Stimulated activated CD4-positive, alpha-beta T cell treated with anti-CD3 and anti-CD28 coated beads, Interleukin-12 subunit alpha, Interleukin-12 subunit beta, amount 100 ng/mL, for 48 hours (primary cell): ENCODE results near the gene GABRB3.

ENCODE experiments used
- DNase-seq, 3 donors: peaks; one replicate each; pipeline ENCODE4 v3.0.0-alpha.2; 2020; ENCODE audit warnings: low read depth in 2 of 3, low spot score in 1 of 3

GABRB3 gene

DNA sequence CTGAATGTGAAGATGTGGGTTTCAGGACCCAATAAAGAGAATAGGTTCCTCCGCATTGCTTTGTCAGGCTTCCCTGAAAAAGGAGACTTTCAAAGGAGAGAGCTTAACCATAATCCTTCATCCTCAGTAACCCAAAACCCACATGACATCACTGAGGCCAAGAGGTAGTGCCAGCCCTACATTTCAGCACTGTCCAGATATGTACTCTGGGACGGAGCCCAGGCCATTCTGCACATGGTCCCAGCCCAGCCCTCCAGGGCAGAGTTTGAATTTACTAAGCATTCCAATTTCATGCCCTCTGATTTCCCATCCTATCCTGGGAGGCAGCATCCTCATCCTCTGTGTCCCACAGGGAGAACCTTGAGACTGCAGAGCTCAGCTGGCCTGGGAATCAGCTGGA lies 210.5 kb downstream of the GABRB3 start:
- DNase-seq = no peak

DNA sequence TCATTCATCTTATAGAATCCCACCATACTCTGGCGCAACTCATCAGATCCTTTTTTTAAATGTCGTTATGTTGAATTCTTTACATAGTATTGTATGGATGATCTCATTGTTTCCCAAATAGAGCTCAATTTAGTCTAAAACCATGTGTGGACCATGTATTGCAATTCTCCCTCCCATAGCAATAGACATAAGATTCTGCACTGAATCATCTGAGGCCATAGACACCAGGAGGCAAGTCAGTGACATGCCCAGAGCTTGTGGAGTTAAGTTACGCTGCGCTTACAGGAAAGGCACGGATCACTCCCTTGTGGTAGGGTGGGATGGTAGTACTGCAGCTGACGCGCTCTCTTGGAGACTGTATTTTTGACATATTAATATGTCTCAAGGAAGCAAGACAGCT lies 211.0 kb downstream of the GABRB3 start:
- no peak for DNase-seq

DNA sequence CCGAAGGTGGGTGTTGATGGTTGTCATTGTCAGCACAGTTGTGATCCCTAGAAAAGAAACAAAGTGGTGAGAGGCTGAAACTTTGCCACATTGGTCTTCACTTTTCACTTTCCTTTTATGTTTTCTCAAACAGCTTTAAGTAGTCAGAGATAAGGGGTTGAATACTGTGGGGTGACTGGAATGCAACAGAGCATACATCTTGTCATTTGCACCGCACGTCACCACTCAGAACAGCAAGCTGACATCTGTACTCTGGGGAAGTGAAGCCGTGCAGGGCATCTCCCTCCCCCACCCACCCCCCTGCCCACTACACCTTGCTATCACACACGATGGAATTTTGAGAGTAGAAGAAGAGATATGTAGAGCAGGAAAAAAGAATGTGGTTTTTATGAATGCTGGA lies 211.7 kb downstream of the GABRB3 start:
- no peak for DNase-seq

DNA sequence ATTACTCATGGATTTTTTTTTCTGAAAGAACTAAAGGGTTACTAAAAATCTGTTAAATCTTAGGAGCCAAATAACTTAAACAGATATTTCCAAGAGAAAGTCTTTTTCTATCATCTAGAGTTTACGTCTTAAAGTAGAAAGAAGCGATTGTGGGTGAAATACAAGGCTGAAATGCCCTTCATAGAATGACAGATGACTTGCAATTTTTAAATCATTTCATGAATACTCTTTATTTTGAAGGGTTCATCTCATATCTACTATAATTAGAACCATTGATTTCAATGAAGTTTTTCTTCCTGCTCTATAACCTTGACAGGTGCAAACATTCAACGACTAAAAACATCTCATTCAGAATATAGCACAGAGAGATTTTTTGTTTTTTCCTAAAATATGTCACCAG lies 217.0 kb downstream of the GABRB3 start:
- DNase-seq = no peak

DNA sequence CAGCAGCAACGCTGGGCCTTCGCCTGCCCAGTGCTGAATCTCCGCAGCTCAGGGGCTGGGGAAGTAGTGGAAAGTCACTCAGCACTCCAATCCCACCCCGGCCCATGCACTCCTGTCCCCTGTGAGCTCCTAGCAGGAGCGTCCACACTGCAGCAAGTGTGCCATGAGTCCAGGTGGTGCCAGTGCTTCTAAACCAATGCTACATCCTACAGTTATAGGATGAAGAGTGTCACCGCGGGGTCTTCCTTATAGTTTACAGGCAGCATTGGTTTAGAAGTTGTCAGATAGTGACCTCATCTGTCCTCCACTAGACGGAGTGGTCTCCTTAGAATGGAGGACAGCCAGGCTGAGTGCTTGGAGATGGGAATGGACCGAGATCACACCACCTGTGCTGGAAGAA lies 221.4 kb downstream of the GABRB3 start:
- DNase-seq = no peak

DNA sequence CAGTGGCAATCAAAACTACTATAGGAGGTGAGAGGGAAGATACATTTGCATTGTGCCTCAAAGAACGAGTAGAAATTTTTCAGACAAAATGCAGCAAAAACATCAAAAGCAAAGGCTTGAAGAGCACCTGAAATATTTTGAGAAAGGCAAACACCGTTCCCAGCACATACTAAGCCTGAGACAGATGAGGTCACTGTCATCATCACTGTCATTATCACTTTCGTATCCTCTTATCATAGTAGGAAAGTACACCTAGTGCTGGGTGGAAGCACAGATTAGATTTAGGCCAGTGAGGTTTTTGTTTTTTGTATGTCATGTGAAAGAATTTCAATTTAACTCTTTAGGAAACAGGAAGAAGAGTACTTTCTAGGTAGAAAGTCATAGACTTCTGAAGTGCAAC lies 222.0 kb downstream of the GABRB3 start:
- DNase-seq = no peak

DNA sequence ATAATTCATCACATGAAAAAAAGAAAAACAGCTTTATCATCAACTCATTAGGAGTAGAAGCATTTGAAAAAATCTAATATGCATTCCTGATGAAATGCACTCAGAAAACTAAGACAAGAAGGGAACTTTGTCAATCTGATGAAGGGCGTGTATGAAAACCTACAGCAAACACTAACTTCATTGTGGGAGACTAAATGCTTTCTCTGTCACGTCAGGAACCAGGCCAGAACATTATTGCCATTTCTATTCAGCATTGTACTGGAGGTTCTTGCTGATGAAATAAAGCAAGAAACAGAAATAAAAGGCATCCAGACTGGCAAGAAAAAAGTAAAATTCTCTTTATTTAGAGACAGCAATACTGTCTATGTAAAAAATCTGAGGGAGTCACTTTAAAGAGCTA lies 235.2 kb downstream of the GABRB3 start:
- DNase-seq = no peak

DNA sequence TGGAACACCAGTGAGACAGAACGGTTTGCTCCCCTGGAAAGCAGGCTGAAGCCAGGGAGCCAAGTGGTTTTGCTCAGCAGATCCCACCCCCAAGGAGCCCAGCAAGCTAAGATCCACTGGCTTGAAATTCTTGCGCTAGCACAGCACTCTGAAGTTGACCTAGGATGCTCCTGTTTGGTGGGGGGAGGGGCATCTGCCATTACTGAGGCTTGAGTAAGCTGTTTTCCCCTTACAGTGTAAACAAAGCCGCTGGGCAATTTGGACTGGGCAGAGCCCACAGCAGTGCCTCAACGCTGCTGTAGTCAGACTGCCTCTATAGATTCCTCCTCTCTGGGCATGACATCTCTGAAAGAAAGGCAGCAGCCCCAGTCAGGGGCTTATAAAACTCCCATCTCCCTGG lies 241.4 kb downstream of the GABRB3 start:
- DNase-seq = no peak

DNA sequence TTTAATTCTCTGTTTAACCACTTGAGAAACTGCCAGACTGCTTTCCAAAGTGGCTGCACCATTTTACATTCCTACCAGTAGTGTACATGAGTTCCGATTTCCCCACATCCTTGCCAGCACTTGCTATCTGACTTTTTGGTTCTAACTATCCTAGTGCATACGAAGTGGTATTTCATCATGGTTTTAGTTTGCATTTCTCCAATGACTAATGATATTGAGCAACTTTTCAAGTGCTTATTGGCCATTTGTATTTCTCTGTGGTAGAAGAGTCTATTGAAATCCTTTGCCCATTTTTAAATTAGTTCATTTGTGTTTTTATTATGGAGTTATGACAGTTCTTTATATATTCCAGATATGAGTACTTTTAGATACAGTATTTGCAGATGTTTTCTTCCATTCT lies 247.8 kb downstream of the GABRB3 start:
- DNase-seq = no peak

DNA sequence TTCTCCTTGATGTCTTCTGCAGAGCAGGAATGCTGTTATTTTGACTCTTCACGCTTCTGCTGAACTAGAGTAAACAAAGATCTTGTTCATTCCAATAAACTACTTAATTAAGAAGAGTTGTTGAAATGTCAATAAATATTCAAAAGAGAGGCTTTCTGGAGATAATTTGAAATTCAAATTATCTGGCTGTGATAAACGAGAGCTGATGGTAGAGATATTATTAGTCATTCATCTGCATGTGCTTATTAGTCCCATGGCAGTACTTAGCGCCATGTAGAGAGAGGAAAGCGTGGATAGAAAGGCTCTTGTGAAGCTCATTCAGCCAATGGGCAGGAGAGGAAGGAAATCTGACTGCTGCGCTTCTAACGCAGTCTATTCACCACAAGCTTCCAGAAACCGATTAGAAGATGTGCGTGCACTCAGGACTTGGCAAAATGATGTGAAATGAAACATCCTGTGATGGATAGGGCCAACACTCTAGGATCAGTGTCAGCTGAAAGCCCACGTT lies 251.1 kb downstream of the GABRB3 start:
- DNase-seq = no peak

DNA sequence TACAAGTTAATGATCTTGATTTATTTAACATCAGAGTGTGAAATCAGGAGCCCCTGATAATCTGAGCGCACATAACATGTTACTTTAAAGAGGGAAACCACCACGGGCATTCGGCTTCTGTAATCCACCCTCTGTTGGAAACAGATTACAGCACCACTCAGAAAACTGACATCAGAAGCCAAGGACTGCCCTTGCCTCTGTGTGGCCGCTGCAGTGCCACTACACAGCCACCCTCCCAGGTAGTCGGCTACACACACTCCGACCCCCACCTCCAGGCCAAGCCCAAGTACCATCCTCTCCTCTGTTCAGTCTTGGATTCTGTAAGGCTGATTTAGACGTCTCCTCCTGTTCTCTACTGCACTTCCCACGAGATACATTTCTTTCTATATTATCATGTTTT lies 251.7 kb downstream of the GABRB3 start:
- DNase-seq = no peak

DNA sequence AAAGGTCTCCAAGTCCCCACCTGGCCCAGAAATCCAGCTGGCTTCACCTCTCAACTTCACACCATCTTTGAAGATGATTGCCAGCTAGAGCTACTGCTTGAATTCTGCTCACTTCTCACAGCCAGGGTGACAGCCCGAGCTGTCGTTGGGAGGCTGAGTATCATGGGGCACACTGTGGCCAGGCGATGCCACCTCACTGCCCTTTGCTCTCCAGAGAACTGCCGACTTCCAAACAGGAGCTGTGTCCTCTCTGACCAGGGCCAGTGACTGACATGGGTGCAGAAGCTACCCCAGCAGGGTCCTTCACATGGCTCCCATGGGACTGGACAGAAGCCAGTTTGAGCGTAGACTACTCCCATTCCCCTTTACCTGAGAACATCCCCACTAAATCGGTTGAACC lies 254.0 kb downstream of the GABRB3 start:
- no peak for DNase-seq

DNA sequence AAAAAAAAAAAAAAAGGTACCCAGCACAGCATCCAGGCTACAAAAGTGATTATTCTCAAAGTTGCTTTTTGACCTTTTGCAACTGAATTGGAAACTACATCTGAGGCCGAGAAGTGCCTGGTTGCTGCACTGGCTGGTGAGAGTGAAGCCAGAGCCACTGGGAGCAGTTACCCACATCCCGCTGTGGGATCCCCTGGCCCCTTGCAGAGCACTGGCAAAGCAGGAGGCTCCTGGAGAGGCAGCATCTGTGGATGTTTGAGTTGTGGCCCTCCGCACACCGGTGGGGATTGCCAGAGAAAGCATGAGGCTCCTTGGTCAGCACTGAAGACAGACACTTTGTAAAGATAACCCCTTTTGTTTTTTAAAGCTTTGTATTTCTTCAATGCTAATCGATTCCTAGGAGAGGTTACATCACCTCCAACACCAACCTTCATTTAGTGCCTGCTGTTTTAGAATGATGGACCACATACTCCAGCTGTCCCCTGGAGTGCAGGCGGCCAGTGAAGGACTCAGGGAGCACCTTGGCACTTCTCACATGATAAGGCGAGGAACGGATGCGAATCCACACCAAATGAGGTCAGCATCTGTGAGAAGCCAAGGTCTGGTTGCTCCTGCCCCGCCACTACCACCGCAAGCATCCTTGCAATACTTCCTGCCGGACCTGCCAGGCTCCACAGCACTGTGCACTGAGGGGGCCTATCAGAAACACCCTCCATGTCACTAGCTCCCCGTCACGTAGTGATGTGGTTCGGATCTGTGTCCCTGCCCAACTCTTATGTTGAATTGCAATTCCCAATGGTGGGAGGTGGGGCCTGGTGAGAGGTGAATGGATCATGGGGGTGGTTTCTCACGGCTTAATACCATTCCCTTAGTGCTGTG lies 256.5 kb downstream of the GABRB3 start:
- no peak for DNase-seq

DNA sequence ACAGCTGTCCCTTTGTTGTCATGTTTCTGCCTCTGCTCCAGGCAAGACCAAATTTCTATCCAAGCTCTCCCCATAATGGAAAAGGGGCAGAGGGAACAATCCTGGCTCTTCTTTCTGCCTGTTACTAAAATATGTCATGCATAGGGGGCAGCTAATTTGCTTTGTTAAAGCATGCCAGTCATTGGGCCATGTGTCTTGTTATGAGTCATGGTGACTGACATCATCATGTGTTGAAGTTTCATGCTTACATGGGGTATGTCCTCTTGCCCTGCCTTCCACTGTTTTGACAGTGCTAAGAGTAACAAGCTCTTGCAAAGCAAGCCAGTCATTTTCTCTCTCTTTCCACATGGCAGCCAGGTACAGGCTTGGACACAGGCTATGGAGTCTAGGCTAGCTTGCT lies 268.9 kb downstream of the GABRB3 start:
- no peak for DNase-seq
